ENCODE results near the gene ZNF674. TPM values are rescaled to one million over a fixed set of nuclear protein-coding genes. Genes with fewer than 3 reads are reported as not detected.
"Not testable (repeated sequence)": the region's sequence is repeated elsewhere in the genome, so short reads cannot be mapped to it uniquely, and the experiment has no call there.

Gene ZNF674
- total and polyA plus RNA-seq, 3 experiments from 2014 or later = 1.3 to 2.8 (median 2.7) TPM

GRCh38 chrX:46544527-46544926, 694 bp downstream of the ZNF674 start:
- Mint-ChIP-seq H3K27ac (peak overlapping the region; percentile 84 to 98 (median 96)), H3K36me3 (peaks cover 0 to 30% (median 4%) of the 10 kb centered on the region in 3 donors), H3K4me1 (peaks cover 28 to 40% (median 29%) of the 10 kb centered on the region in 3 donors), H3K4me3 (peak overlapping the region; percentile 88 to 95 (median 95))
- Histone ChIP-seq H3K4me3 (ENCODE audit: low read length) (peak overlapping the region; percentile 74), H3K27ac (ENCODE audit: low read depth, low read length) (peak overlapping the region; percentile 86), H3K4me1 (ENCODE audit: insufficient read depth, low read length) (peaks cover 25% of the 10 kb centered on the region)
- H3K9me3 Mint-ChIP-seq; CTCF ChIA-PET; DNase-seq; H3K27me3 ChIP-seq (ENCODE audit: insufficient read depth, low read length, poor library complexity, severe bottlenecking); H3K9me3 ChIP-seq (ENCODE audit: low read length); POLR2A ChIA-PET; H3K27me3 Mint-ChIP-seq; H3K36me3 ChIP-seq (ENCODE audit: insufficient read depth, low read length): not testable (repeated sequence)

- Histone ChIP-seq H3K36me3 (ENCODE audit: insufficient read depth, low read length) (no peaks in the 10 kb centered on the region), H3K9me3 (ENCODE audit: low read length) (no peaks in the 10 kb centered on the region), H3K27me3 (ENCODE audit: insufficient read depth, low read length, poor library complexity, severe bottlenecking) (no peaks in the 10 kb centered on the region), H3K27ac (ENCODE audit: low read depth, low read length) (no peak overlapping the region), H3K4me1 (ENCODE audit: insufficient read depth, low read length) (peaks cover 25% of the 10 kb centered on the region), H3K4me3 (ENCODE audit: low read length) (no peak overlapping the region)
- Mint-ChIP-seq H3K27me3 (peaks cover 0 to 5% of the 10 kb centered on the region in 2 donors), H3K36me3 (peaks cover 0 to 29% (median 4%) of the 10 kb centered on the region in 3 donors), H3K4me3 (peak overlapping the region in 3 of 7 donors; percentile 12 to 52 (median 34)), H3K9me3 (no peaks in the 10 kb centered on the region), H3K27ac (peak overlapping the region; percentile 7 to 98 (median 64)), H3K4me1 (peaks cover 26 to 36% (median 28%) of the 10 kb centered on the region in 3 donors)
- POLR2A ChIA-PET = no interaction called here
- CTCF ChIA-PET = no interaction called here
- no peak for DNase-seq
Observed at GRCh38 chrX:46543441-46543840, 1.8 kb downstream of the ZNF674 start.

GRCh38 chrX:46531442-46531841, 13.8 kb downstream of the ZNF674 start:
- Histone ChIP-seq H3K27me3 (ENCODE audit: insufficient read depth, low read length, poor library complexity, severe bottlenecking) (no peaks in the 10 kb centered on the region), H3K4me1 (ENCODE audit: insufficient read depth, low read length) (no peaks in the 10 kb centered on the region), H3K9me3 (ENCODE audit: low read length) (no peaks in the 10 kb centered on the region), H3K36me3 (ENCODE audit: insufficient read depth, low read length) (no peaks in the 10 kb centered on the region), H3K27ac (ENCODE audit: low read depth, low read length) (no peak overlapping the region), H3K4me3 (ENCODE audit: low read length) (no peak overlapping the region)
- Mint-ChIP-seq H3K4me3 (no peak overlapping the region), H3K27me3 (peaks cover 0 to 5% of the 10 kb centered on the region in 2 donors), H3K9me3 (no peaks in the 10 kb centered on the region), H3K4me1 (no peaks in the 10 kb centered on the region), H3K27ac (no peak overlapping the region), H3K36me3 (peaks cover 0 to 17% (median 0%) of the 10 kb centered on the region in 3 donors)
- POLR2A ChIA-PET = no interaction called here
- CTCF ChIA-PET = no interaction called here
- no peak for DNase-seq

GRCh38 chrX:46530404-46530908, 14.8 kb downstream of the ZNF674 start:
- H3K36me3 ChIP-seq (ENCODE audit: insufficient read depth, low read length); H3K27ac ChIP-seq (ENCODE audit: low read depth, low read length); H3K4me3 Mint-ChIP-seq; H3K4me3 ChIP-seq (ENCODE audit: low read length); H3K27me3 Mint-ChIP-seq; H3K9me3 Mint-ChIP-seq; H3K4me1 Mint-ChIP-seq; POLR2A ChIA-PET; DNase-seq; H3K4me1 ChIP-seq (ENCODE audit: insufficient read depth, low read length); H3K27me3 ChIP-seq (ENCODE audit: insufficient read depth, low read length, poor library complexity, severe bottlenecking); H3K9me3 ChIP-seq (ENCODE audit: low read length); CTCF ChIA-PET: not testable (repeated sequence)
- H3K36me3 Mint-ChIP-seq = peaks cover 0 to 18% (median 0%) of the 10 kb centered on the region in 3 donors
- peak overlapping the region in 1 of 8 donors; percentile 10 for H3K27ac Mint-ChIP-seq

- H3K4me3 Mint-ChIP-seq; POLR2A ChIA-PET; H3K4me1 Mint-ChIP-seq; CTCF ChIA-PET; DNase-seq; H3K27ac Mint-ChIP-seq; H3K27me3 ChIP-seq (ENCODE audit: insufficient read depth, low read length, poor library complexity, severe bottlenecking); H3K9me3 Mint-ChIP-seq; H3K36me3 ChIP-seq (ENCODE audit: insufficient read depth, low read length); H3K9me3 ChIP-seq (ENCODE audit: low read length); H3K4me1 ChIP-seq (ENCODE audit: insufficient read depth, low read length); H3K27me3 Mint-ChIP-seq; H3K4me3 ChIP-seq (ENCODE audit: low read length); H3K27ac ChIP-seq (ENCODE audit: low read depth, low read length): not testable (repeated sequence)
- peaks cover 0 to 18% (median 0%) of the 10 kb centered on the region in 3 donors for H3K36me3 Mint-ChIP-seq
Observed at GRCh38 chrX:46529740-46530403, 15.3 kb downstream of the ZNF674 start.

- H3K9me3 Mint-ChIP-seq, POLR2A ChIA-PET: not testable (repeated sequence)
Observed at GRCh38 chrX:46528640-46529039, 16.6 kb downstream of the ZNF674 start.

GRCh38 chrX:46506076-46506475, 39.1 kb downstream of the ZNF674 start:
- H3K27ac Mint-ChIP-seq = no peak overlapping the region
- no peaks in the 10 kb centered on the region for H3K4me1 ChIP-seq (ENCODE audit: insufficient read depth, low read length)
- H3K9me3 Mint-ChIP-seq = peaks cover 0 to 39% (median 22%) of the 10 kb centered on the region in 5 donors
- no peaks in the 10 kb centered on the region for H3K27me3 ChIP-seq (ENCODE audit: insufficient read depth, low read length, poor library complexity, severe bottlenecking)
- peaks cover 0 to 4% of the 10 kb centered on the region in 2 donors for H3K27me3 Mint-ChIP-seq
- CTCF ChIA-PET = no interaction called here
- no peaks in the 10 kb centered on the region for H3K36me3 ChIP-seq (ENCODE audit: insufficient read depth, low read length)
- peaks cover 11 to 48% (median 37%) of the 10 kb centered on the region in 3 donors for H3K36me3 Mint-ChIP-seq
- H3K4me1 Mint-ChIP-seq = no peaks in the 10 kb centered on the region
- H3K4me3 Mint-ChIP-seq = no peak overlapping the region
- H3K27ac ChIP-seq (ENCODE audit: low read depth, low read length) = no peak overlapping the region
- no peak for DNase-seq
- no peak overlapping the region for H3K4me3 ChIP-seq (ENCODE audit: low read length)
- POLR2A ChIA-PET = no interaction called here
- H3K9me3 ChIP-seq (ENCODE audit: low read length) = no peaks in the 10 kb centered on the region

More at GRCh38 chrX:46528640-46529039, 16.6 kb downstream of the ZNF674 start:
- H3K27me3 Mint-ChIP-seq; H3K4me3 Mint-ChIP-seq; H3K27ac Mint-ChIP-seq; H3K9me3 ChIP-seq (ENCODE audit: low read length); H3K4me1 ChIP-seq (ENCODE audit: insufficient read depth, low read length); H3K4me1 Mint-ChIP-seq; DNase-seq; H3K4me3 ChIP-seq (ENCODE audit: low read length); H3K36me3 ChIP-seq (ENCODE audit: insufficient read depth, low read length); H3K27ac ChIP-seq (ENCODE audit: low read depth, low read length); CTCF ChIA-PET; H3K27me3 ChIP-seq (ENCODE audit: insufficient read depth, low read length, poor library complexity, severe bottlenecking): not testable (repeated sequence)
- peaks cover 0 to 18% (median 0%) of the 10 kb centered on the region in 3 donors for H3K36me3 Mint-ChIP-seq

- H3K27ac Mint-ChIP-seq = no peak overlapping the region
Observed at GRCh38 chrX:46502848-46503247, 42.4 kb downstream of the ZNF674 start.

More at GRCh38 chrX:46502848-46503247, 42.4 kb downstream of the ZNF674 start:
- Mint-ChIP-seq H3K27me3 (peaks cover 0 to 4% of the 10 kb centered on the region in 2 donors), H3K4me3 (no peak overlapping the region), H3K4me1 (no peaks in the 10 kb centered on the region), H3K36me3 (peaks cover 9 to 56% (median 52%) of the 10 kb centered on the region in 3 donors), H3K9me3 (peaks cover 0 to 68% (median 46%) of the 10 kb centered on the region in 5 donors)
- DNase-seq = no peak
- Histone ChIP-seq H3K9me3 (ENCODE audit: low read length) (peaks cover 10% of the 10 kb centered on the region), H3K27ac (ENCODE audit: low read depth, low read length) (no peak overlapping the region), H3K36me3 (ENCODE audit: insufficient read depth, low read length) (no peaks in the 10 kb centered on the region), H3K4me3 (ENCODE audit: low read length) (no peak overlapping the region), H3K27me3 (ENCODE audit: insufficient read depth, low read length, poor library complexity, severe bottlenecking) (no peaks in the 10 kb centered on the region), H3K4me1 (ENCODE audit: insufficient read depth, low read length) (no peaks in the 10 kb centered on the region)
- ChIA-PET POLR2A (no interaction called here), CTCF (no interaction called here)
